ENCODE measurements around the gene ATP2C2.

Gene ATP2C2

GRCh38 chr16:84464116-84464515, 95.8 kb downstream of the ATP2C2 start:
- H2AFZ ChIP-seq (ENCODE audit: low read depth, low read length, severe bottlenecking), result no peak overlapping the region
- H3K4me3 ChIP-seq (ENCODE audit: insufficient read depth, low read length, poor library complexity, severe bottlenecking), result no peak overlapping the region
- no peak for TF ChIP-seq CTCF (IDR thresholded peaks at IDR 0.05; ENCODE audit: insufficient read depth, low read length, poor library complexity, severe bottlenecking)
- TF ChIP-seq EZH2phosphoT487 (conservative IDR thresholded peaks at IDR 0.05; ENCODE audit: low read length), result no peak
- no peaks in the 10 kb centered on the region for H3K79me2 ChIP-seq (ENCODE audit: insufficient read depth, low read length)
- peaks cover 5% of the 10 kb centered on the region for H3K36me3 ChIP-seq (ENCODE audit: low read length)
- no peaks in the 10 kb centered on the region for H4K20me1 ChIP-seq (ENCODE audit: low read depth, low read length)
- no peaks in the 10 kb centered on the region for H3K9me2 ChIP-seq (replicated peaks; ENCODE audit: insufficient read depth, low read length)
- H3F3A ChIP-seq (ENCODE audit: insufficient read depth), result no peaks in the 10 kb centered on the region
- H3K9me3 ChIP-seq (ENCODE audit: insufficient read depth, low read length), result 0 out of 2 replicates have a peak, but pooled peaks cover 11% of the 10 kb centered on the region
- no peaks in the 10 kb centered on the region for H3K27me3 ChIP-seq (ENCODE audit: low read length)
- H3K4me2 ChIP-seq (ENCODE audit: low read depth, low read length, poor library complexity, severe bottlenecking), result no peak overlapping the region
- H3K9ac ChIP-seq (ENCODE audit: low read length), result no peak overlapping the region
- no peak overlapping the region for H3K27ac ChIP-seq (ENCODE audit: low read depth, low read length)

DNA sequence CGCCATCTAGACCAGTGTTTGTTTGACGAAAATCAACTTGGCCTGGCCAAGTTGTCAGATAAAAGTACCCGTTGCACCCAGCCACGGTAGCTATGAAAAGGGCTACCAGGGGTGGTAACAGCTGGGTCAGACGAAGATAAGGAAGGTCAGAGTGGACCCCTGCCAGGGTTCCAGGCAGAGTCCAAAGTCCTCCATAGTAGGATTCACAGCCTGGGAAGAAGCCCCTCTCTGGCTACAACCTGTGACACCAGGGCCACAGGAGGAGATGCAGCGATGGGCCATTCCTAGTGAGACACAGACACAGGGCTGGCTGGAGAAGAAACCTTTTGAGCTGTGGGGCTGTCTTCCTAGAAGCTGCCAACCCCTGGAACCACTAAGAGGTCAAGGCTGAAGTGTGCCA, 96.8 kb downstream of the ATP2C2 start:
- Histone ChIP-seq H3K9me2 (replicated peaks; ENCODE audit: insufficient read depth, low read length) (no peaks in the 10 kb centered on the region), H3K4me3 (ENCODE audit: insufficient read depth, low read length, poor library complexity, severe bottlenecking) (no peak overlapping the region), H4K20me1 (ENCODE audit: low read depth, low read length) (no peaks in the 10 kb centered on the region), H3K79me2 (ENCODE audit: insufficient read depth, low read length) (no peaks in the 10 kb centered on the region), H3K9me3 (ENCODE audit: insufficient read depth, low read length) (0 out of 2 replicates have a peak, but pooled peaks cover 11% of the 10 kb centered on the region), H3K9ac (ENCODE audit: low read length) (no peak overlapping the region), H3K27ac (ENCODE audit: low read depth, low read length) (no peak overlapping the region), H3K36me3 (ENCODE audit: low read length) (peaks cover 5% of the 10 kb centered on the region), H3K27me3 (ENCODE audit: low read length) (no peaks in the 10 kb centered on the region), H3F3A (ENCODE audit: insufficient read depth) (no peaks in the 10 kb centered on the region), H2AFZ (ENCODE audit: low read depth, low read length, severe bottlenecking) (no peak overlapping the region), H3K4me2 (ENCODE audit: low read depth, low read length, poor library complexity, severe bottlenecking) (no peak overlapping the region)
- TF ChIP-seq CTCF (IDR thresholded peaks at IDR 0.05; ENCODE audit: insufficient read depth, low read length, poor library complexity, severe bottlenecking), result no peak
- no peak for TF ChIP-seq EZH2phosphoT487 (conservative IDR thresholded peaks at IDR 0.05; ENCODE audit: low read length)

- Histone ChIP-seq H2AFZ (ENCODE audit: low read depth, low read length, severe bottlenecking) (no peak overlapping the region), H3K9ac (ENCODE audit: low read length) (no peak overlapping the region), H4K20me1 (ENCODE audit: low read depth, low read length) (no peaks in the 10 kb centered on the region), H3K36me3 (ENCODE audit: low read length) (peaks cover 5% of the 10 kb centered on the region), H3F3A (ENCODE audit: insufficient read depth) (no peaks in the 10 kb centered on the region), H3K9me3 (ENCODE audit: insufficient read depth, low read length) (0 out of 2 replicates have a peak, but pooled peaks cover 11% of the 10 kb centered on the region), H3K4me2 (ENCODE audit: low read depth, low read length, poor library complexity, severe bottlenecking) (no peak overlapping the region), H3K27me3 (ENCODE audit: low read length) (no peaks in the 10 kb centered on the region), H3K4me3 (ENCODE audit: insufficient read depth, low read length, poor library complexity, severe bottlenecking) (no peak overlapping the region), H3K9me2 (replicated peaks; ENCODE audit: insufficient read depth, low read length) (no peaks in the 10 kb centered on the region), H3K27ac (ENCODE audit: low read depth, low read length) (no peak overlapping the region), H3K79me2 (ENCODE audit: insufficient read depth, low read length) (no peaks in the 10 kb centered on the region)
- TF ChIP-seq EZH2phosphoT487 (conservative IDR thresholded peaks at IDR 0.05; ENCODE audit: low read length) (no peak), CTCF (IDR thresholded peaks at IDR 0.05; ENCODE audit: insufficient read depth, low read length, poor library complexity, severe bottlenecking) (no peak)
Observed at GRCh38 chr16:84466692-84467091, 98.4 kb downstream of the ATP2C2 start.

All from SU-DHL-6 (cell line).